GM23338 (cell line): ENCODE results near the gene SUN2.

Experiments
- CTCF ChIP-seq, 2 experiments: fragments of 200-600 bp in 1 of 2; sonication (generic) in 1 of 2; conservative IDR thresholded peaks; 2 replicates each; pipeline versions ENCODE4 v1.5.1 to v1.6.1; 2016 to 2017; ENCODE audit warnings: antibody characterized with exemption in 2 of 2, low read depth in 2 of 2, mild to moderate bottlenecking in 2 of 2, moderate library complexity in 1 of 2
- EZH2 ChIP-seq: fragments of 200-600 bp; sonication (generic); IDR thresholded peaks from one replicate; pipeline ENCODE4 v1.8.0; 2017; ENCODE audit warnings: antibody characterized with exemption, mild to moderate bottlenecking, low read depth; ENCODE audit not compliant: unreplicated experiment
- EZH2phosphoT487 ChIP-seq: fragments of 200-600 bp; sonication (generic); IDR thresholded peaks from one replicate; pipeline ENCODE4 v1.8.1; 2018; ENCODE audit warnings: antibody characterized with exemption; ENCODE audit not compliant: unreplicated experiment
- JUNB ChIP-seq: IDR thresholded peaks from one replicate; pipeline ENCODE4 v1.6.1; 2016; ENCODE audit warnings: antibody characterized with exemption; ENCODE audit not compliant: unreplicated experiment
- NANOG ChIP-seq: IDR thresholded peaks from 2 replicates; pipeline ENCODE4 v1.6.1; 2016; ENCODE audit warnings: antibody characterized with exemption, borderline replicate concordance
- POLR2AphosphoS5 ChIP-seq: IDR thresholded peaks from 2 replicates; pipeline ENCODE4 v1.6.1; 2016; ENCODE audit warnings: antibody characterized with exemption, low read depth
- ZNF114 ChIP-seq: fragments of 250-450 bp; sonication (Bioruptor Pico); IDR thresholded peaks from 2 replicates; pipeline ENCODE4 v1.5.0; 2020; ENCODE audit warnings: mild to moderate bottlenecking, moderate library complexity
- TF ChIP-seq, protein P1 (sequence below): IDR thresholded peaks from one replicate; pipeline ENCODE4 v1.6.1; 2018; ENCODE audit warnings: antibody characterized with exemption; ENCODE audit not compliant: unreplicated experiment

DNA sequence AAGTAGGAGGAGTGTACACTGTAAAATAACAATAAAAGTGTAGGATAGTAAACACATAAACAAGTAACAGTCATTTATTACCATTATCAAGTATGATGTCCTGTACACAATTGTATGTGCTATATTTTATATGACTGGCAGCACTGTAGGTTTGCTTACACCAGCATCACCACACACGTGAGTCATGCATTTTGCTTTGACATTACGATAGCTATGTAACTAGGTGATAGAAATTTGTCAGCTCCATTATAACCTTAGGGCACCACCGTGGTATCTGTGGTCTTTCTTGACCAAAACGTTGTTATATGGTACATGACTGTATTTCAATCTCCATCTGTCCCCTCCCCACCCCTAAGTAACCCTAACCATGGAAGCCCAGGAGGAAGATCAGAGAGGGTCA is 37.0 kb upstream of the SUN2 start:
- TF ChIP-seq CTCF (conservative IDR thresholded peaks at IDR 0.05; ENCODE audit: low read depth in 2 of 2) (no peak), POLR2AphosphoS5 (no peak), EZH2 (no peak), ZNF114 (CRISPR knock-in tag) (no peak), EZH2phosphoT487 (no peak), NANOG (no peak), JUNB (no peak)
- TF ChIP-seq, protein P1, sequence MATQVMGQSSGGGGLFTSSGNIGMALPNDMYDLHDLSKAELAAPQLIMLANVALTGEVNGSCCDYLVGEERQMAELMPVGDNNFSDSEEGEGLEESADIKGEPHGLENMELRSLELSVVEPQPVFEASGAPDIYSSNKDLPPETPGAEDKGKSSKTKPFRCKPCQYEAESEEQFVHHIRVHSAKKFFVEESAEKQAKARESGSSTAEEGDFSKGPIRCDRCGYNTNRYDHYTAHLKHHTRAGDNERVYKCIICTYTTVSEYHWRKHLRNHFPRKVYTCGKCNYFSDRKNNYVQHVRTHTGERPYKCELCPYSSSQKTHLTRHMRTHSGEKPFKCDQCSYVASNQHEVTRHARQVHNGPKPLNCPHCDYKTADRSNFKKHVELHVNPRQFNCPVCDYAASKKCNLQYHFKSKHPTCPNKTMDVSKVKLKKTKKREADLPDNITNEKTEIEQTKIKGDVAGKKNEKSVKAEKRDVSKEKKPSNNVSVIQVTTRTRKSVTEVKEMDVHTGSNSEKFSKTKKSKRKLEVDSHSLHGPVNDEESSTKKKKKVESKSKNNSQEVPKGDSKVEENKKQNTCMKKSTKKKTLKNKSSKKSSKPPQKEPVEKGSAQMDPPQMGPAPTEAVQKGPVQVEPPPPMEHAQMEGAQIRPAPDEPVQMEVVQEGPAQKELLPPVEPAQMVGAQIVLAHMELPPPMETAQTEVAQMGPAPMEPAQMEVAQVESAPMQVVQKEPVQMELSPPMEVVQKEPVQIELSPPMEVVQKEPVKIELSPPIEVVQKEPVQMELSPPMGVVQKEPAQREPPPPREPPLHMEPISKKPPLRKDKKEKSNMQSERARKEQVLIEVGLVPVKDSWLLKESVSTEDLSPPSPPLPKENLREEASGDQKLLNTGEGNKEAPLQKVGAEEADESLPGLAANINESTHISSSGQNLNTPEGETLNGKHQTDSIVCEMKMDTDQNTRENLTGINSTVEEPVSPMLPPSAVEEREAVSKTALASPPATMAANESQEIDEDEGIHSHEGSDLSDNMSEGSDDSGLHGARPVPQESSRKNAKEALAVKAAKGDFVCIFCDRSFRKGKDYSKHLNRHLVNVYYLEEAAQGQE = no peak
